ENCODE measurements around the gene MGAT5B. TPM values are rescaled to one million over a fixed set of nuclear protein-coding genes. Genes with fewer than 3 reads are reported as not detected.
"Not testable (repeated sequence)": the region's sequence is repeated elsewhere in the genome, so short reads cannot be mapped to it uniquely, and the experiment has no call there.

The MGAT5B gene
- total RNA-seq, 1 donor from 2014 or later, result 1.4 TPM

DNA sequence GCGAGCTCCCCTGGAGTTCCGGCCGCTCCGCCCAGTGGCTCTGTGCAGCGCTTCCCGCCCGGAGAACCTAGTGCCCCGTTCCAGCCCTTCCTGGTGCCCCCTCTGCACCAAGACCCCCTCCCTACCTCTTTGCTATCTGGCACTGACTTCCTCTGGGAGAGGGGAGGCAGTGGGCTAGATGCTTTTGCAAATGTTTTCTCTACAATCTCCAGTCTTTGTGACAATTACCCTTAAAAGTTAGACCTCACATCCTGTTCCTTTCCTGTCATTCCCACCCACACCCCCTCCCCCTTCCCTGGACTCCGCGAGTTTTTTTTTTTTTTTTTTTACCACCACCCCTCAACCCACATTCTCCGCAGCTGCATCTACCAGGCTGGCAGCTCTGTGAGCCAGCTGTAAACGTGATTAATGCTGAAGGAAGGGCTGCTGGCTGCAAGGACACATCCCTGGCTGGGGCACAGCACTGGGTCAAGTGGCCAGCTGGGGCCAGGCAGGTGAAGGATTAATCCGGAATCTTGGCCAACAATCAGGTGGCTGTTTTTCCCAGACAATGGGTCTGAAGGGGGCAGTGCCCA lies 101.5 kb downstream of the MGAT5B start:
- no peak for DNase-seq (ENCODE audit: low read depth, low spot score)

DNA sequence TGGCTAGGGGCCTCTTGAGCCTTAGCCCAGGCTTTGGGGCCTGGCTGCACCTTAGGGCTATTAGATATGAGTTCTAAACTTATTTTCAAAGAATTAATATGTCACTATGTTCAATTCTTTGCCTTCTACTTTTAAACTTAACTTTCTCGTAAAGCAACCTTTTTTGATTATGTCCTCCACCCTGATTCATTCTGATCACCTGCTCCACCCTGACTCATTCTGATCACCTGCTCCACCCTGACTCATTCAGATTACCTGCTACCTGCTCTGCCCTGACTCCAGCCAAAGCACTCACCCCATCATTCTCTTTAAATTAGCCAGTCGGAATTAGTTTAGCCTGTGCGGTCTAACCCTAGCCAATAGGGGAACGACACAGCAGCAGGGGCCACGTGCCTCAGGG lies 102.0 kb downstream of the MGAT5B start:
- not testable (repeated sequence) for DNase-seq (ENCODE audit: low read depth, low spot score)

DNA sequence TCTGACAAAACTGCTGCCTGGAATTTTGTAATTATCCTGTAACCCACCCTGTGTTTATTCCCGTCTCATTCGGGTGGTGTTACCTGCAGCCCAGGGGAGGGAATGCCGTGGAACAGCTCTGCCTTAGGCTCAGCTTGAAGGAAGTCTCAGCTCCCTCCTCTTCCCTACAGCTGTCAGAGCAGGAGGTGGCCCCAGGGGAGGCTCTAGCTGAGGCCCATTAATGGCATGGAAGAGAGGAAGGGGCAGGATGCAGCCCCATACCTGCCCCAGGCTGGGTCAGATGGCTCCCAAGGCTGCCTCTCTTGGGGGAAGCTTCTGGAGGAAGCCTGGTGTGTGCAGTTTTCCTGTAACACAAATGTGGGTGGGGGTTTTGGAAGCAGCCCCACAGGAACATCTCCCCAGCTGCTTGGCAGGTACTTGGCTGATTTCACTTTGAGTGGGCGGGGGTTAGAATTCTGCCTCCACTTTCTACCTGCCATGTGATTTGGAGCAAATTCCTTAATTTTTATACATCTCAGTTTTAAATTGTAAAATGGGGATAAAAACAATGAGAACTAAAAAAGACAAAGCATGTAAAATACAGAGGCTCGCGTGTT lies 103.9 kb downstream of the MGAT5B start:
- DNase-seq (ENCODE audit: low read depth, low spot score), result no peak

DNA sequence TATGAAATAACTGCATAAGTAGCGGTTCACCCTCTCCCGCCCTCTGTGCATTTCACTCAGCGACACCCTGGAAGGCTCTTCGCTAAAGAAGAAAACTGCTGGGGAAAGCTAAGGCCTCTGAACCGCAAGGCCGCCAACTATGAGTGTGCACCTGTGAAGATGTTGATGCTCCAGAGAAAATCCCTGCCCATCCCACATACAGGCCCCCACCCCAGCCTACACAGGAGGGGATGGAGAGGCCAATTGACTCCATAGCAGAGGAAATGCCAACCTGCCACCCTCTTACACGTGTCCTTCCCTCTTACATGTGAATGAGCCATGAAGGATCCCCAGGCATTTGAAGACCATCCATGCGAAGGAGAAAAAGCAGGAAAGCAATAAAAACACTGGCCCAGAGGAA lies 104.8 kb downstream of the MGAT5B start:
- DNase-seq (ENCODE audit: low read depth, low spot score), result no peak

DNA sequence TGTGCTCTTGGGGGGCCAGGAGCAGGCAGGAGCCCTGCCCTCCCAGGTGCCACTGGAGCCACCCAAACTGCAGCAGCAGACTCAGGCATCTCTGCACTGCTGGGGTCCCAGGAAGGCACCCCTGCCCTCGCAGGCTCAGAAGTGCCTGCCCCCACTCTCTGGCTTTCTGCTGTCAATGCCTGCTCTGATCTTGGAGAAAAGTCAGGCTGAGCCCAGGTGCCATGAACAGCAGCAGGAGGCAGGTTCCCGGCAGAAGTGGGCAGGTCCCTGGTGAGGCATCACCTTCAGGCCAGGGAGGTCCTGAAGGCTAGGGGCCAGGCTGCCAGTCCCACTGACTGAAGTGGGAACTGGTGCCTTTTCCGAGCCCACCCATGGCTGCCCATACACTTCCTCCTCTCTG lies 106.5 kb downstream of the MGAT5B start:
- DNase-seq (ENCODE audit: low read depth, low spot score), result no peak

DNA sequence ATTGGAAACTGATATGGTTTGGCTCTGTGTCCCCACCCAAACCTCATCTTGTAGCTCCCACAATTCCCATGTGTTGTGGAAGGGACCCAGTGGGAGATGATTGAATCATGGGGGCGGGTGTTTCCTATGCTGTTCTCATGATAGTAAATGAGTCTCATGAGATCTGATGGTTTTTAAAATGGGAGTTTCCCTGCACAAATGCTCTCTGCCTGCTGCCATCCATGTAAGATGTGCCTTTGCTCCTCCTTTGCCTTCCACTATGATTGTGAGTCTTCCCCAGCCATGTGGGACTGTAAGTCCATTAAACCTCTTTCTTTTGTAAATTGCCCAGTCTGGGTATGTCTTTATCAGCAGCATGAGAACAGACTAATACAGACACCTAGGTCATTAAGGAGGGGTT lies 109.8 kb downstream of the MGAT5B start:
- DNase-seq (ENCODE audit: low read depth, low spot score), result not testable (repeated sequence)

DNA sequence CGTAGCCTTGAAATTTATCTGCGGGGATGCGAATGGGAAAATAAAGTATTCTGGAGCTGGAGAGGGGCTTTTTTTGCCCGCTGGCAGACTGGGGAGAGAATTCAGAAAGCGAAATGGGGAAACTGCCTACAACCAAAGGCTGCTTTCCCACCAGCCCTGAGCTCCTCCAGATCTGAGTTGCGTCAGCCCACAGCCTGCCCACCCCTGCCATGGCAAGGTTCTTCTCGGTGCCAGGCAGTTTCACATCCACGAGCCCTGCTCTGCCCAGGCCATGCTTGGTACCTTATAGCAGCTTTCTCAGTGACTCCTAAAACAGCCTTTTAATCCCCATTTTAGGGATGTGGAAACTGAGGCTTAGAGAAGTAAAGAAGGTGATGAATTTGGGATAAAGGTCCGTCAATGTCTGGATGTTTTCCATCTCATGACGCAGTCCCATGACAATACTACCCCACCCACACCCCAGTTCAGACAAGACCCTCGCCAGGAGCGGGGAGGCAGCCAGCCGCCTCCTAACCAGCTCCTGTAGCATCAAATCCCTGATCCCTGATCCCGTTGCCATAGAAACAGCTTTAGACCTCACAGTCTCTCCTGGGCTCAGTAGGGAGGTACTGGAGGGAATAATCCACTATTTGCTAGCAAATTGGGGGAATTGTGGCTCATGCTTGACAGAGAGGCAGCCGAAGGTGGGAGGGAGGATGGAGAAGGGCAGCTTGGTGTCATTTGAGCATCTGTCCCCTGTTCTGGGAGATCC lies 113.5 kb downstream of the MGAT5B start:
- DNase-seq (ENCODE audit: low read depth, low spot score), result no peak

DNA sequence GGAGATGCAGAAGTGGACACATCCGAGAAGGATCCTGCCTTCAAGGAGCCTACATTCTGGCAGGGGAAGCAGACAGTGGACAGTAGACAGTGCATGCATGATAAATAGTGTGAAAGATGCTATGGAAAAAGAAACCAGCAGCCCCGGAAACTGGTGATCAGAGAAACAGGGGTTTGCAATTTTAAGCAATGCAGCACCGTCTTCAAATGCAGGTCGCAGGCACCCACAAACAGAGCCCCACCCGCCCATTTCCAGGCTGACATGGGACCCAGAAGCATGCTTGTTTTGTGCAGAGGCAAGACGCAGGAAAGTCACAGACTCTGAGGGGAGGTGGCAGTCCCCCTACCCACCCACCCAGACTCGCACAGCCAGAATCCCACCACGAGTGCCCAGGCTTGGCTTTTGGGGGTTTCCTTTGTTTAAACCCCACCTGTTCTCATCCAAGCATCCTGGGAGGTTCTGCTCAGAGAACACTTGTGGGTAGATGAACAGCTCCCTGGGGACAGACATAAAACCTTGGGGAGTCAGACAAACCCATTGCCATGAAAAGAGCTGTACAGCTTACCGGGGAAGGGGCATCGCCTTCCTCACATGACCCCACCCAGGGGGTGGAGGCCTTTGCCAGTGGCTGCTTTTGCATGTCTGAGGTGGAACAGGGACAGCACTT lies 114.3 kb downstream of the MGAT5B start:
- no peak for DNase-seq (ENCODE audit: low read depth, low spot score)

DNA sequence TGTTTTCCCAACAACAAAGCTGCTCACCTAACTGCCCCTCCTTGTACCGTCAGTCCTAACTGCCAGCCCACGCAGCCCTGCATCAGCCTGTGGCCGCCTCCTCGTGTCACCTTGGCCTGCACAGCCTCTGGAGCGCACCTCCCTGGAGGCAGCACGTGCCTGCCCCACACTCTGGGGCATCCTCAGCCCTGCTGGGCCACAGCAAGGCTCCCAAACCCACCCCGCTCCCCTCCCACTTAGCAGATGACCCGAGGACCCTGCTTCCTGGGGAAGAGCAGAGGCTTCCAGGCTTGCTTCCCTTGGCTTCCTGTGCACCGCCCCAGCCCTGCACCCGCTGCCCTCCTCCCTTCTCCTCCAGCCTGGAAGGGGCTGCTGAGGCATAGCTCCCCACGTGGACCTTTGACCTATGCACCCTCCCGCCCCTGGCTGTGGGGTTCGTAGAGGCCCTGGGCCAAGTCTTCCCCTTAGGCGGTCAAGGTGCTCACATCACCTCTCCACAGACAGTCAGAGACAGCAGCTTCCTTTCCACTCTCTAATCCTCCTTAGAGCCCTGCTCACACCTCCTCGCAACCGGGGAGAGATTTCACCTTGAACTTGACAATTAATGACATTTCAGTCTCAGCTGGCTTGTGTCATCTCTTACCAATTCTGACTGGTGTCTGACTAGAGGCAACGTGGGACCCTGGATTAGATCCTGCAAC lies 115.0 kb downstream of the MGAT5B start:
- no peak for DNase-seq (ENCODE audit: low read depth, low spot score)

DNA sequence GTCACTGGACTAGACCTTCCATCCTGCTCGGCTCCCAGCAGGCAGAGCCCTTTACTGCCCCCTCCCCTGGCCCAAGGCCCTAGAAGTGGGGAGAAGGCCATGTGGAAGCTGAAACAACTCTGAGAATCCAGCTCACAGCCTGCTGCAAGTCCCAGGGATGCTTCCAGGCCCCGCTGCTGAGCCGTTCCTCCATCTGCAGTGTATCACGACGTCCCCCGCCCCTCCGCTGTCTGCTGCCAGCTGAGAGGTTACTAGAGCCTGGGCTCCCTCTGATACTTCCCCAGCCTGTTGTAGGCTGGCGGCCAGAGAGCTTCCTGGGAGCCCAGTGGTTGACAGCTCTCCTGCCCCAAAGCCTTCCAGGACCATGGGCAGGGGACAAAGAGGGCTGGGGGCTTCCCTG lies 118.2 kb downstream of the MGAT5B start:
- DNase-seq (ENCODE audit: low read depth, low spot score), result no peak

DNA sequence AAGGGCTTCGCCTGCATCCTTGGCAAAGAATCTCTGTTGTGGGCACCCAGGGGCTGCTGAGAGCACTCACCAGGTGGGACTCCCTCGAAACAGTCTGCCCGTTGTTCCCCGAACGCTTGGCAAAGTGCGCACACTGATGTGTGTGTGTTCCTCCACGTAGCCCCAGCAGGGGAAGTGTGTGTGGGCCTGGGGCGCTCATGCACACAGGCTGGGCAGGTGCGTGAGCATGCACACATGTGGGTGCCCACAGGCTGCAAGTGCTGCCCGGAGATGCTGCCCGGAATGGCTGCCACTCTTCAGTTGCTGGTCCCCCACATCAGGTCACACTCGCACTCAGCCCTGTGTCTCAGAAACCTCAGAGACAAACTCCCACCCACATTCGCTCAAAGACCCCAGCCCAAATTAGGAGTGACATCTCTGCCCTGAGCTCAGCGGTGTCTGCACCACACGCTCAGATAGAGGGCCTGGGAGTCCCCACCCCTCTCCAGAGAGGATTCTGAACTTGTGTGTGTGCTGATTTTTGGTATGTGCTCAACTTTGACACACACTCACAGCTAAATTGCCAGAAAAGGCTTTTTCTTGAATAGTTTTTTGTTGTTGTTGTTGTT lies 119.4 kb downstream of the MGAT5B start:
- DNase-seq (ENCODE audit: low read depth, low spot score), result no peak

DNA sequence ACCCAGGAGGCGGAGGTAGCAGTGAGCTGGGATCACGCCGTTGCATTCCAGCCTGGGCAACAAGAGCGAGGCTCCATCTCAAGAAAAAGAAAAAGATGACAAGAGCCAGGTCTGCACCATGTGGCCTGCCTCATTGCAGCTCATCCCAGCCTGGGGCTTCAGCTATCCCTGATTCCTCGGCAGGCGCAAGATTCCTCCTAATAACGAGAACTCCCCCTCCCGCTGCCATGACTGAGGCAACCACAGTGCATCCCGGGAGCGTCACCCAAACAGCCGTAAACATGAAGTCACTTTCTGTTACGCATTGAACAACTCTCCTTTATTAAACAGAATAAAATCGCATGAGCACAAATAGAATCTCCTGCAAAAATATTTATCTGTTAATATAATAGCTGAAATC lies 120.6 kb downstream of the MGAT5B start:
- no peak for DNase-seq (ENCODE audit: low read depth, low spot score)

DNA sequence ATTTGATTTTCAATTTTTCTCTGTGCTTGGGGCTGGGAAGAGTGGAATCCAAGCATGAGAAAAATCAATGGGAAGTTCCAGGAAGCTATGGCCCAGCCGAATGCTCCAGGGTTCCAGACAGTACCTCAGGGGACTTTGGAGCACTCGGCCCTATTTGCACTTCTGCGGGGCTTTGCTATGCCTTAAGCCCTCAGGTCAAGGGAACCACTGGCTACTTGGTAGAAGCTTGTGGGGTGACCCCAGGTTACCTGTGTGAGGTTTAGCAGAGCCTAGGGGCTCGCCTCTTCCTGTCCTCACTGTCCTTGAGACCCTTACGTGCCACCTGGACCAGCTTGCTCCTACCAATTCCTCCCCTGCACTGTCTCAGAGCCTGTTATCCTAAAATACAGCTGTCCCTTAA lies 121.3 kb downstream of the MGAT5B start:
- no peak for DNase-seq (ENCODE audit: low read depth, low spot score)

DNA sequence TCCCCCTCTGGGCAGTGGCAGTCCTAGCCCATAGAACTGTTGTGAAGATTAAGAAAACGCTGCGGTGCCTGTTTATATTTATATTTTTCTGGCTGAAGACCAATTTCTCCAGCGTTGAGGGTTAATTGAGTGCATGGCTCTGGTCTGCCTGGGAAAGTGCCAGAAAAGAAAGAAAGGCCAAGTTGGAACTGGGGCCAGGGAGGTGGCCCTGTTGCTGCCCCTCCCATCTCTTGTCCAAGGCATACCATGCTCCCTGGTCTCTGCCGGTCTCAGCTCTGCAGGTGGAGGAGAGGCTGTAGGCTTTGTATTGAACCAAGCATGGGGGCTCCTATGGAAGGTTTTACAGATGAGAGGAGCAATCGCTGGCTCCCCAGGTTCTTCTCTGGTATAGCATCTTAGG lies 124.7 kb downstream of the MGAT5B start:
- DNase-seq (ENCODE audit: low read depth, low spot score), result no peak

DNA sequence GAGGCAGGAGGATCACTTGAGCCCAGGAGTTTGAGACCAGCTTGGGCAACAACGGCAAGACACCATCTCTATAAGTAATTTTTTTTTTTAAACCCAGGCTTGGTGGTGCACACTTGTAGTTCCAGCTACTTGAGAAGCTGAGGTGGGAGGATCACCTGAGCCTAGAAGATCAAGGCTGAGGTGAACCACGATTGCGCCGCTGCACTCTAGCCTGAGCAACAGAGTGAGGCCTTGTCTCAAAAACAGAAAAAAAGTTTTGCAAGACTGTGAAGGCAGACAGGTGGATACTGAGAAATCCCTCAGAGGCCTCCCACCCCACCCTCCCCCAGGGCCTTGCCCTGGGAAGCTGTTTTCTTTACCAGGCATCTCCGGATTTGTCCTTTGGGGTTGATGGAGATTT lies 125.4 kb downstream of the MGAT5B start:
- no peak for DNase-seq (ENCODE audit: low read depth, low spot score)

DNA sequence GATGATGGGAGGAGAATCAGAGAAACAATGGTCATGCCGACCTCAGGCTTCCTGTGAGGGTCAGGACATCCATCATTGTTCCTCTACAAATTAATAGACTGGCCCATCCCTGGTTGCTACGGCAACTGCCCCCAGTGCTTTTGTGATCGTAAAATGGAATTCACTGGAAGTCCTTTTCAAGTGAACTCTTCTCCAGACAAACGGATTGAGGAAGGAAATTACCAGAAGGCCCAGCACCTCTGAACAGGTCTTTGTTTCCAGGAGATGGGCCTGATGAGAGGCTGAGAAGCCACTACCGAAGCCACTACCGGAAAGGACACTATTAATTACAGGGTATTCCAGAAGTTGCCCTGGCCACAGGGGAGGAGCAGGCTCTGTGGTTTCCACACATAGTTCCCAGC lies 126.0 kb downstream of the MGAT5B start:
- no peak for DNase-seq (ENCODE audit: low read depth, low spot score)

DNA sequence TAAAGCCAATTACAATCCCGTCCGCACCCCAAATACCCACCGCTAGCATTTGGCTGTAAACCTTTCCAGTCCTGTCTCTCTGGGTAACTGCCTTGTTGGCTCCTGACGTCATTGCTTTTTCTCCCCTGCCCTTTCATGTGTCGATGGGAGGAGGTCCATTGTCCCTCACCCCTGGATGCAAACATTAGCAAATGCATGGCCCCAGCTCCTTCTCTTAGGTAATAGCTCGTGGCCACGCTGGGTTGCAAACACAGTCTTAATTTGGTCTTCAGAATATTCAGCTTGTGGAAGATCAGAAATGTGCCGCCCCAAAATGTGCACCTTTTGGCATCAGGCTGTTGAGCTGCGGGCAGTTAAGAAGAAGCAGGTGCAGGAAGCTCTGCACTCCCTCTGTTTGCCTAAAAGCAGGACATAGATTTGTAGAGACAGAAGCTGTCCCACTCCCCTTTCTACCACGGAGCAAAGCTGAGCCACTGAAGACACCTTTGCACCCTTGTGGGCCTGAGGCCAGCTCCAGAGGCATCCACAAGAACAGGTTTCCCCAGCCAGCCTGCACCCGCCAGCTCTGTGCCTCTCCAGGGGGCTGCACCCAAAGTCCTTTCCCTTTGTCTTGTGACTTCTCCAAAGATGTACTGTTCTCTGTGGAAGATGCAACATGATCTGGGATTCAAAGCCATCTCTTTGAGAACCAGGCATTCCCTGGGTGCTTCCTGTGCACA lies 127.3 kb downstream of the MGAT5B start:
- no peak for DNase-seq (ENCODE audit: low read depth, low spot score)

DNA sequence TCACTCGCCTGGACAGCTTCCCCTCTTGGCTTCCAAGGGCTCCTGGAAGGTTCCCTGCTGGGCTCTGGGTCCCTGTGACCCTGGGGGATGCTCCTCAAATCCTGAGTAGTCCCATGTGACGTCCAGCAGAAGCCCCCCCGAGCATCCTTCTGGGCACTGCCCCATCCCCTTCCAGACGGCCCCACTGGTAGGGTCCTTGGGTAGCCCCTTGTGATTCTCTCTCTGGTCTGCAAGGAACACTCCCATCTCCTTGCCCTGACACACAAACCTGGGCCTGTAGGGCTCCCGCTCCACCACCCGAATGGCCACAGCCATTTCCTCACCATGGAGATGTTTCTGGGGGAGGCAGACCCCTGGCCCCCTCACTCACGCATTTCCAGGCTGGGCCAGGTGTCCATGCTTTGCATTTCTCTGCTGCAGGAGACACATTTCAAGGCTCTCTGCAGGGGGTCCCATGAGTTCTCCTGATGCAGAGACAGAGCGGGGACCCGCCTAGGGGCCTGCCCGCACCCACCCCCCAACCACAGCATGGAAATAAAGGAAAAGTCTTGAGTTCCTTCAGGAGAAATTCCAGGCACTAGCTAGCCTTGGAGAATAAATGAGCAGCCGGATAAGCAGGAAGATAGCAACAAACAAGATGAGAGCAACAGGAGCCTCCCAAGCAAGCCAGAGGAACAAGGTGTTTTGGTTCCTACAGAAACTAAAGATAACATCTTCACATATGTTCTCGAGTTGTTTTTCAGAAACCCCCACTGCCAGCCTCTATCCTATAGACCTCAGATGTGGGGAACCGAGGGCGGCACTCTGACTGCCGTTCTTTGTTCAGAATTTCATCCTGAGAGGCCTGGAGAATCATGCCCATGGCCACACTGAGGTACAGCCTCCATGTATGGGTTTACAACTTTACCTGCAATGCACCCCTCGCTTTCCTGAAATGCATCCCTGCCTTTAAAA lies 128.8 kb downstream of the MGAT5B start:
- DNase-seq (ENCODE audit: low read depth, low spot score), result no peak

DNA sequence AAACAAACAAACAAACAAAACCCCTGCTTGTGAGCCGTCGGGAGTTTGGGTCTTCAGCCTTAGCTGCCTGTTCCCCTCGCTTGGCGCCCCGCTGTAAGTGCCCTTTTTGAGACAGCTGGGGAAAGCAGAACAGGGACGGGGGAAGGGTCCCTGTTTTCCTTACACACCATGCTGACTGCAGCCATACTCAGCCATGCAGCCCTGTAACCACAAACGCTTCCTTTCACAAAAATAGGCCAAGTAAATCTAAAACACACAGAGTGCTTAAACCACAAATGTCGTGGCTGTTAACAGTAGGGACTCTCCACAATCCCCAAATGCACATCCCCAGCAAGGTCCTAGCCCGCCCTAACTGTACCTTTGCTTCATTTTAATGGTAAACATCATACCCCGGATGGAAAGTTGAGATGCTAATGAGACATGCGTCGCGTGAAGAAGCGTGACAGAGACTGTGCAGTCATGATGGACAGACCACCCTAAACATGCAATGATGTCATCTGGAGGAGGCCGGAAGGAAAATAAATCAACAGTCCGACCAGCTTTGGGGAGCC lies 129.9 kb downstream of the MGAT5B start:
- no peak for DNase-seq (ENCODE audit: low read depth, low spot score)
